B cell (primary cell): ENCODE results near the gene MGME1. TPM values are rescaled to one million over a fixed set of nuclear protein-coding genes. Genes with fewer than 3 reads are reported as not detected.
A peak's percentile ranks its signal among the peaks of the same experiment; 100 is the strongest.

Source experiments
- ATAC-seq: fragments of 200-7000 bp; cut with Tn5 transposase; one replicate; pipeline ENCODE4 v1.10.0; 2021; ENCODE audit warnings: low read depth, mild to moderate bottlenecking, moderate number of reproducible peaks, moderate library complexity
- CTCF ChIA-PET: fragments of 350-600 bp; sonication (Branson Sonifier 250); formaldehyde crosslinking; loops from one replicate; lab custom pipeline; 2021; ENCODE audit warnings: antibody characterized with exemption, inconsistent platforms; lab: Charles Lee
- POLR2A ChIA-PET: fragments of 350-600 bp; sonication (Branson Sonifier 250); formaldehyde crosslinking; loops from one replicate; lab custom pipeline; 2021; ENCODE audit warnings: antibody characterized with exemption; lab: Charles Lee
- DNase-seq: peaks from one replicate; pipeline ENCODE4 v3.0.0; 2013
- H2AFZ ChIP-seq: 2 replicates; pipeline ENCODE4 v1.6.1; 2012; ENCODE audit warnings: mild to moderate bottlenecking, low read depth, low read length; ENCODE audit not compliant: insufficient read depth, poor library complexity, severe bottlenecking
- H3K27ac ChIP-seq, 2 donors: 1 replicate in 1 of 2; 2 replicates in 1 of 2; pipeline ENCODE4 v1.5.1; 2012 to 2013; ENCODE audit warnings: low read length in 2 of 2, mild to moderate bottlenecking in 2 of 2, moderate library complexity in 1 of 2
- H3K27me3 ChIP-seq, 4 experiments: fragments of 200-600 bp in 1 of 4; sonication (generic) in 1 of 4; replicated peaks in 1 of 4; 1 replicate in 2 of 4; 2 replicates in 2 of 4; pipeline versions ENCODE4 v1.6.1 to v1.7.0; 2013 to 2016; ENCODE audit warnings: low read length in 3 of 4, mild to moderate bottlenecking in 2 of 4, mixed read lengths in 1 of 4, moderate library complexity in 1 of 4; ENCODE audit not compliant: insufficient read depth in 4 of 4, control insufficient read depth in 3 of 4; ENCODE audit errors: control extremely low read depth in 1 of 4
- H3K36me3 ChIP-seq, 2 experiments: replicated peaks in 1 of 2; 1 replicate in 1 of 2; 2 replicates in 1 of 2; pipeline versions ENCODE4 v1.6.1 to v1.7.1; 2013; ENCODE audit warnings: low read length in 1 of 2; ENCODE audit not compliant: insufficient read depth in 2 of 2, control insufficient read depth in 1 of 2; ENCODE audit errors: control extremely low read depth in 1 of 2, extremely low read depth in 1 of 2
- H3K4me1 ChIP-seq, 2 donors: fragments of 200-600 bp in 1 of 2; sonication (generic) in 1 of 2; 1 replicate in 1 of 2; 2 replicates in 1 of 2; pipeline versions ENCODE4 v1.5.1 to v1.6.1; 2013 to 2017; ENCODE audit warnings: low read length in 2 of 2; ENCODE audit not compliant: control insufficient read depth in 2 of 2, insufficient read depth in 2 of 2
- H3K4me2 ChIP-seq: replicated peaks from 2 replicates; pipeline ENCODE3; 2012; ENCODE audit warnings: mild to moderate bottlenecking, low read depth, low read length; ENCODE audit not compliant: poor library complexity, severe bottlenecking
- H3K4me3 ChIP-seq, 5 experiments: fragments of 200-600 bp in 1 of 5; sonication (generic) in 1 of 5; 1 replicate in 3 of 5; 2 replicates in 2 of 5; pipeline versions ENCODE4 v1.5.1 to v1.7.0; 2011 to 2016; ENCODE audit warnings: low read length in 4 of 5, mild to moderate bottlenecking in 4 of 5, low read depth in 2 of 5, control low read depth in 1 of 5, moderate library complexity in 1 of 5; ENCODE audit not compliant: insufficient read depth in 1 of 5; ENCODE audit errors: control extremely low read depth in 1 of 5, extremely low read depth in 1 of 5
- H3K79me2 ChIP-seq: fragments of 200-600 bp; sonication (generic); one replicate; pipeline ENCODE4 v1.6.0; 2016; ENCODE audit warnings: low read length; ENCODE audit not compliant: control insufficient read depth, insufficient read depth
- H3K9ac ChIP-seq: fragments of 200-600 bp; sonication (generic); 2 replicates; pipeline ENCODE4 v1.6.1; 2017; ENCODE audit warnings: mild to moderate bottlenecking, low read length, moderate library complexity
- H3K9me3 ChIP-seq, 3 donors: one replicate each; pipeline versions ENCODE4 v1.6.1 to v1.7.1; 2013; ENCODE audit warnings: low read length in 2 of 3; ENCODE audit not compliant: control insufficient read depth in 2 of 3, insufficient read depth in 1 of 3; ENCODE audit errors: control extremely low read depth in 1 of 3
- H4K20me1 ChIP-seq: 2 replicates; pipeline ENCODE4 v1.6.0; 2012; ENCODE audit warnings: mild to moderate bottlenecking, low read length; ENCODE audit not compliant: insufficient read depth, control insufficient read depth, poor library complexity, severe bottlenecking
- H3K27ac Mint-ChIP-seq: one replicate; pipeline ENCODE4 v1.8.0; 2021; ENCODE audit warnings: mixed read lengths
- H3K27me3 Mint-ChIP-seq: one replicate; pipeline ENCODE4 v1.8.0; 2021; ENCODE audit warnings: mixed read lengths
- H3K4me1 Mint-ChIP-seq: one replicate; pipeline ENCODE4 v1.8.0; 2021; ENCODE audit warnings: mixed read lengths
- H3K4me3 Mint-ChIP-seq: one replicate; pipeline ENCODE4 v1.8.0; 2021; ENCODE audit warnings: mixed read lengths
- H3K9me3 Mint-ChIP-seq: one replicate; pipeline ENCODE4 v1.8.0; 2022; ENCODE audit warnings: mixed read lengths; ENCODE audit not compliant: insufficient read depth
- CTCF ChIP-seq: fragments of 200-600 bp; IDR thresholded peaks from one replicate; pipeline ENCODE4 v1.8.0; 2022; ENCODE audit warnings: antibody characterized with exemption, mild to moderate bottlenecking
- EZH2 ChIP-seq: IDR thresholded peaks from 2 replicates; pipeline ENCODE4 v1.6.1; 2012; ENCODE audit warnings: borderline replicate concordance, low read depth, mild to moderate bottlenecking, moderate library complexity, low read length; ENCODE audit not compliant: insufficient read depth, poor library complexity, severe bottlenecking
- WGBS: methylation state at CpG from one replicate; pipeline ENCODE4 v1.1.5; 2013; ENCODE audit warnings: missing lambda C conversion rate; ENCODE audit not compliant: insufficient coverage; 5-methylcytosine and 5-hydroxymethylcytosine counted together
- intact Hi-C: fragments of 100-400 bp; cut with micrococcal nuclease; formaldehyde crosslinking; loops from one replicate; pipeline ENCODE4 v1.10.0; 2022
- polyA plus RNA-seq: library from polyadenylated mRNA; depleted of rRNA; stranded (reverse); fragments of >200 nt; gene quantifications from 2 replicates; pipeline ENCODE4 v1.2.3, GENCODE V29; 2012
- total RNA-seq, 2 donors: library from RNA; stranded (reverse); fragments of 120-200 nt in 1 of 2; gene quantifications; 1 replicate in 1 of 2; 2 replicates in 1 of 2; pipeline versions ENCODE4 v1.2.3 to v1.2.4, GENCODE V29; 2013 to 2022

The MGME1 gene
- total and polyA plus RNA-seq, 2 donors (not counting 1 experiment from before 2014, with no cell fraction given), result 29.8 to 33.2 TPM

GRCh38 chr20:17966432-17967310, 2.1 kb upstream of the MGME1 start:
- Histone ChIP-seq H3K9ac (peak overlapping the region; percentile 93), H3K79me2 (peaks cover 85% of the 10 kb centered on the region), H4K20me1 (no peaks in the 10 kb centered on the region), H3K4me1 (peaks cover 58 to 62% of the 10 kb centered on the region in 2 donors), H3K27ac (peak overlapping the region; percentile 96 to 97), H2AFZ (peak overlapping the region; percentile 90), H3K36me3 (peaks cover 0 to 6% of the 10 kb centered on the region in 2 experiments), H3K9me3 (no peaks in the 10 kb centered on the region), H3K27me3 (no peaks in the 10 kb centered on the region), H3K4me2 (peak overlapping the region; percentile 80), H3K4me3 (peak overlapping the region; percentile 76 to 99 (median 93))
- no peak for ATAC-seq
- peak overlapping the region; percentile 89 for H3K27ac Mint-ChIP-seq
- intact Hi-C loops, result loop anchor here (1.0 to 10.0 kb wide), 5 partner anchors 11 to 1951 kb away; partner anchors contain the start of genes DZANK1 and POLR3F
- no peaks in the 10 kb centered on the region for H3K27me3 Mint-ChIP-seq
- TF ChIP-seq CTCF (peak; percentile 30), EZH2 (no peak)
- POLR2A ChIA-PET, result interaction anchor here (0.6 to 2.2 kb wide), 5 partner anchors 8 to 1974 kb away, joined by 3 to 10 read pairs (median 6); partner anchors contain the start of gene RRBP1
- CTCF ChIA-PET, result interaction anchor here (0.6 to 7.5 kb wide), 17 partner anchors 9 to 622 kb away, joined by 3 to 54 read pairs (median 4); partner anchors contain the start of gene RRBP1
- peak overlapping the region; percentile 96 for H3K4me3 Mint-ChIP-seq
- peaks cover 76% of the 10 kb centered on the region for H3K4me1 Mint-ChIP-seq
- DNase-seq, result peak; percentile 61
- 0% methylated on average over 1 of the region's 9 CpGs for WGBS
- no peaks in the 10 kb centered on the region for H3K9me3 Mint-ChIP-seq
